GM23248 (cell line): Measurements from ENCODE around the gene WNT9B. TPM values are rescaled to one million over a fixed set of nuclear protein-coding genes. Genes with fewer than 3 reads are reported as not detected.
A peak's percentile ranks its signal among the peaks of the same experiment; 100 is the strongest.

Experiments used
- DNase-seq: peaks from one replicate; pipeline ENCODE4 v3.0.0-alpha.2; 2015
- H2AFZ ChIP-seq: fragments of 200-600 bp; sonication (generic); 2 replicates; pipeline ENCODE4 v1.6.1; 2016; ENCODE audit warnings: antibody characterized with exemption
- H3F3A ChIP-seq: fragments of 200-600 bp; sonication (generic); 2 replicates; pipeline ENCODE4 v1.6.1; 2016; ENCODE audit warnings: mild to moderate bottlenecking, antibody characterized with exemption, mixed run types; ENCODE audit not compliant: insufficient read depth
- H3K27ac ChIP-seq: fragments of 200-600 bp; sonication (generic); 2 replicates; pipeline ENCODE4 v1.5.1; 2016; ENCODE audit warnings: mild to moderate bottlenecking
- H3K27me3 ChIP-seq: fragments of 200-600 bp; sonication (generic); replicated peaks from 2 replicates; pipeline ENCODE4 v1.6.1; 2016; ENCODE audit warnings: mild to moderate bottlenecking; ENCODE audit not compliant: insufficient read depth
- H3K36me3 ChIP-seq: fragments of 200-600 bp; sonication (generic); 2 replicates; pipeline ENCODE4 v1.6.1; 2016; ENCODE audit warnings: low read depth, mild to moderate bottlenecking
- H3K4me1 ChIP-seq: fragments of 200-600 bp; sonication (generic); 2 replicates; pipeline ENCODE4 v1.6.1; 2016; ENCODE audit warnings: mild to moderate bottlenecking; ENCODE audit not compliant: insufficient read depth
- H3K4me2 ChIP-seq: fragments of 200-600 bp; sonication (generic); one replicate; pipeline ENCODE4 v1.6.1; 2016; ENCODE audit warnings: mild to moderate bottlenecking; ENCODE audit not compliant: unreplicated experiment
- H3K4me3 ChIP-seq: fragments of 200-600 bp; sonication (generic); 2 replicates; pipeline ENCODE4 v1.5.1; 2016; ENCODE audit warnings: mild to moderate bottlenecking
- H3K79me2 ChIP-seq: fragments of 200-600 bp; sonication (generic); 2 replicates; pipeline ENCODE4 v1.6.1; 2016; ENCODE audit warnings: mild to moderate bottlenecking; ENCODE audit not compliant: insufficient read depth
- H3K9ac ChIP-seq: fragments of 200-600 bp; sonication (generic); 2 replicates; pipeline ENCODE4 v1.6.1; 2016; ENCODE audit warnings: mild to moderate bottlenecking
- H3K9me2 ChIP-seq: fragments of 200-600 bp; sonication (generic); 2 replicates; pipeline ENCODE4 v1.6.1; 2016; ENCODE audit warnings: mixed run types, mild to moderate bottlenecking, moderate library complexity; ENCODE audit not compliant: insufficient read depth
- H3K9me3 ChIP-seq: fragments of 200-600 bp; sonication (generic); one replicate; pipeline ENCODE4 v1.6.1; 2017; ENCODE audit warnings: low read depth
- H4K20me1 ChIP-seq: fragments of 200-600 bp; sonication (generic); 2 replicates; pipeline ENCODE4 v1.6.0; 2016; ENCODE audit not compliant: insufficient read depth
- EZH2 ChIP-seq: fragments of 200-600 bp; sonication (generic); IDR thresholded peaks from 2 replicates; pipeline ENCODE4 v1.6.1; 2018; ENCODE audit warnings: antibody characterized with exemption, mild to moderate bottlenecking; ENCODE audit not compliant: insufficient read depth, poor library complexity, severe bottlenecking
- EZH2phosphoT487 ChIP-seq: fragments of 200-600 bp; sonication (generic); IDR thresholded peaks from 2 replicates; pipeline ENCODE4 v1.6.1; 2018; ENCODE audit warnings: antibody characterized with exemption, moderate library complexity, mild to moderate bottlenecking, low read depth; ENCODE audit not compliant: insufficient read depth
- WGBS, 2 experiments: methylation state at CpG; one replicate each; pipeline ENCODE4 v1.1.6; 2015 to 2017; ENCODE audit warnings: low lambda C conversion rate in 2 of 2, low coverage in 1 of 2; ENCODE audit errors: missing lambda C conversion rate in 2 of 2; 5-methylcytosine and 5-hydroxymethylcytosine counted together
- in situ Hi-C: fragments of 300-500 bp; cut with MboI; formaldehyde crosslinking; loops from 2 replicates; pipeline ENCODE4 v1.15.0; 2020
- polyA plus RNA-seq: library from polyadenylated mRNA; unstranded; fragments of >200 nt; fragmentation: Nextera tagmentation; extraction: Ambion mirVana; gene quantifications from 2 replicates; pipeline ENCODE4 v1.2.1, GENCODE V29; 2016
- total RNA-seq: library from RNA; depleted of rRNA; stranded (reverse); fragments of >200 nt; shearing (Covaris generic); gene quantifications from 2 replicates; pipeline ENCODE4 v1.2.3, GENCODE V29; 2014

Gene WNT9B
- total and polyA plus RNA-seq, 2 experiments from 2014 or later, result not detected

GRCh38 chr17:46832945-46833839 lies 18.2 kb upstream of the WNT9B start:
- DNase-seq, result peak; percentile 96

DNA sequence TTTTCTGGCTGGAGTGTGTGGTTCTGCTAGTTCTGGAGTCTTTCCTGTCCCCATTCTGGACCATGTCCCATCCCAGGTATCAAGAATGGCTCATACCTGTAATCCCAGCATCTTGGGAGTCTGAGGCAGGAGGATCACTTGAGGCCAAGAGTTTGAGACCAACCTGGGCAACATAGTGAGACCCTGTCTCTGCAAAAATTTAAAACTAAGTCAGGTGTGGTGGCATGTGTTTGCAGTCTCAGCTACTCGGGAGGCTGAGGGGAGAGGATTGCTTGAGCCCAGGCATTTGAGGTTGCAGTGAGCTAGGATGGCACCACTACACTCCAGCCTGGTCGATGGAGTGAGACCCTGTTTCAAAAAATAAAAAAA lies 17.6 kb upstream of the WNT9B start:
- WGBS, 2 experiments, result 80 to 82% methylated on average over 2 of the region's 2 CpGs
- in situ Hi-C loops, result no loop called here
- H3F3A ChIP-seq, result peaks cover 13% of the 10 kb centered on the region
- H3K4me1 ChIP-seq, result peaks cover 12% of the 10 kb centered on the region
- H3K79me2 ChIP-seq, result no peaks in the 10 kb centered on the region
- no peak overlapping the region for H2AFZ ChIP-seq
- TF ChIP-seq EZH2 (no peak), EZH2phosphoT487 (no peak)
- no peaks in the 10 kb centered on the region for H4K20me1 ChIP-seq
- H3K36me3 ChIP-seq, result no peaks in the 10 kb centered on the region
- peak overlapping the region; percentile 54 for H3K9ac ChIP-seq
- H3K4me2 ChIP-seq, result peak overlapping the region; percentile 24
- no peaks in the 10 kb centered on the region for H3K27me3 ChIP-seq
- no peak for DNase-seq
- H3K9me2 ChIP-seq, result no peaks in the 10 kb centered on the region
- H3K27ac ChIP-seq, result peak overlapping the region; percentile 50
- H3K4me3 ChIP-seq, result no peak overlapping the region
- no peaks in the 10 kb centered on the region for H3K9me3 ChIP-seq

More at GRCh38 chr17:46832945-46833839, 18.2 kb upstream of the WNT9B start:
- Histone ChIP-seq H3K4me2 (peak overlapping the region; percentile 36), H3F3A (peaks cover 13% of the 10 kb centered on the region), H4K20me1 (no peaks in the 10 kb centered on the region), H2AFZ (peak overlapping the region; percentile 1; the same call in 1 of the 2 replicates), H3K9me2 (no peaks in the 10 kb centered on the region), H3K4me1 (peaks cover 12% of the 10 kb centered on the region), H3K27me3 (no peaks in the 10 kb centered on the region), H3K27ac (peak overlapping the region; percentile 50), H3K4me3 (no peak overlapping the region), H3K9ac (peak overlapping the region; percentile 54), H3K36me3 (no peaks in the 10 kb centered on the region), H3K79me2 (no peaks in the 10 kb centered on the region), H3K9me3 (no peaks in the 10 kb centered on the region)
- in situ Hi-C loops, result no loop called here
- WGBS, 2 experiments, result 31 to 36% methylated on average over 17 of the region's 17 CpGs
- no peak for TF ChIP-seq EZH2
- TF ChIP-seq EZH2phosphoT487, result no peak

GRCh38 chr17:46834846-46835245 lies 16.5 kb upstream of the WNT9B start:
- peaks cover 12% of the 10 kb centered on the region for H3K4me1 ChIP-seq
- DNase-seq, result no peak
- in situ Hi-C loops, result no loop called here
- H3K9me2 ChIP-seq, result no peaks in the 10 kb centered on the region
- no peak overlapping the region for H3K27ac ChIP-seq
- 97 to 98% methylated on average over 3 of the region's 3 CpGs for WGBS, 2 experiments
- no peak overlapping the region for H2AFZ ChIP-seq
- H3K9ac ChIP-seq, result no peak overlapping the region
- H3K27me3 ChIP-seq, result no peaks in the 10 kb centered on the region
- no peak overlapping the region for H3K4me2 ChIP-seq
- H3K36me3 ChIP-seq, result no peaks in the 10 kb centered on the region
- no peak overlapping the region for H3K4me3 ChIP-seq
- peaks cover 13% of the 10 kb centered on the region for H3F3A ChIP-seq
- no peaks in the 10 kb centered on the region for H4K20me1 ChIP-seq
- TF ChIP-seq EZH2 (no peak), EZH2phosphoT487 (no peak)
- no peaks in the 10 kb centered on the region for H3K9me3 ChIP-seq
- no peaks in the 10 kb centered on the region for H3K79me2 ChIP-seq

DNA sequence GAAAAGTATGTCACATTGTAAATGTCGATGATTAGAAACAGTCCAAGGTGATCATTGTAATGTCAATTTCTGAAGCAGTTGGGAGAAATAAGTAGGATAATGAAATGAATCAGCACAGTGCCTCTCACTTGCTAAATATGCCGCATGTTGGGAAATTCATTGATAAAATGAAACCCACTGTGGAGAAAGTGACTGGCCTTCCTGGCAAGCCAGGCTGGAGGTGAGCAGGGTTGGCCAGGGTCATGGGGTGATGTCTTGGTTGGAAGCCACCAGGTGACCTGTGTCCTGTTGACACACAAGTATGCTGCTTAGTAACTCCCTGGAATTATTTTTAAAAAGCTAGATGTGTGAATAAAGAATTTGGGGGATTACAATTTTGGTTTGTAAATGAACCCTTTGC lies 14.9 kb upstream of the WNT9B start:
- Histone ChIP-seq H3K36me3 (no peaks in the 10 kb centered on the region), H3K27ac (no peak overlapping the region), H3K79me2 (no peaks in the 10 kb centered on the region), H3K9ac (no peak overlapping the region), H3K27me3 (peaks cover 9% of the 10 kb centered on the region), H3K4me1 (peaks cover 12% of the 10 kb centered on the region), H3K4me3 (no peak overlapping the region), H3K9me2 (no peaks in the 10 kb centered on the region), H3F3A (peaks cover 13% of the 10 kb centered on the region), H3K4me2 (no peak overlapping the region), H2AFZ (no peak overlapping the region), H3K9me3 (no peaks in the 10 kb centered on the region), H4K20me1 (no peaks in the 10 kb centered on the region)
- DNase-seq, result no peak
- 90 to 93% methylated on average over 2 of the region's 2 CpGs for WGBS, 2 experiments
- in situ Hi-C loops, result no loop called here
- TF ChIP-seq EZH2 (no peak), EZH2phosphoT487 (no peak)
